Vagina (tissue), 2 donors: ENCODE data around the gene YIPF6. TPM values are rescaled to one million over a fixed set of nuclear protein-coding genes. Genes with fewer than 3 reads are reported as not detected.

Experiments used
- DNase-seq, 2 donors: peaks; one replicate each; pipeline ENCODE4 v3.0.0-alpha.2; 2017; ENCODE audit errors: extremely low spot score in 2 of 2
- H3K27ac ChIP-seq: fragments of 200-600 bp; sonication (generic); one replicate; pipeline ENCODE4 v1.5.1; 2019
- H3K27me3 ChIP-seq: fragments of 200-600 bp; sonication (generic); one replicate; pipeline ENCODE4 v1.5.1; 2019
- H3K36me3 ChIP-seq, 2 donors: fragments of 200-600 bp; sonication (generic); one replicate each; pipeline ENCODE4 v1.5.1; 2017 to 2019
- H3K4me1 ChIP-seq: fragments of 200-600 bp; sonication (generic); one replicate; pipeline ENCODE4 v1.5.1; 2019
- H3K4me3 ChIP-seq, 2 donors: fragments of 200-600 bp; sonication (generic); 1 replicate in 1 of 2; 2 replicates in 1 of 2; pipeline ENCODE4 v1.5.1; 2016 to 2019
- H3K9me3 ChIP-seq: fragments of 200-600 bp; sonication (generic); one replicate; pipeline ENCODE4 v1.5.1; 2019
- POLR2A ChIP-seq, 2 donors: fragments of 450-650 bp; IDR thresholded peaks; one replicate each; pipeline ENCODE4 v1.6.1; 2017; ENCODE audit warnings: antibody characterized with exemption in 2 of 2, mild to moderate bottlenecking in 2 of 2, moderate library complexity in 2 of 2
- POLR2AphosphoS5 ChIP-seq, 2 donors: sonication (generic); formaldehyde crosslinking; IDR thresholded peaks; one replicate each; pipeline ENCODE4 v1.9.0; 2017; ENCODE audit warnings: antibody characterized with exemption in 2 of 2, mild to moderate bottlenecking in 2 of 2, low read depth in 1 of 2; ENCODE audit not compliant: insufficient read depth in 1 of 2
- intact Hi-C: fragments of 100-400 bp; cut with DNase I; formaldehyde crosslinking; loops from one replicate; pipeline ENCODE4 v1.15.1; 2023
- total RNA-seq: library from RNA; depleted of rRNA; stranded (reverse); fragments of >200 nt; gene quantifications from one replicate; pipeline ENCODE4 v1.2.3, GENCODE V29; 2016
- TF ChIP-seq, protein P1 (sequence below), 3 experiments: fragments of 450-650 bp in 2 of 3; fragments of 200-600 bp in 1 of 3; sonication (generic) in 1 of 3; IDR thresholded peaks; one replicate each; pipeline ENCODE4 v1.5.1; 2017 to 2019; ENCODE audit warnings: antibody characterized with exemption in 3 of 3, mild to moderate bottlenecking in 2 of 3, moderate library complexity in 2 of 3

Gene YIPF6
- total RNA-seq, 1 donor from 2014 or later, result 19.2 TPM

DNA sequence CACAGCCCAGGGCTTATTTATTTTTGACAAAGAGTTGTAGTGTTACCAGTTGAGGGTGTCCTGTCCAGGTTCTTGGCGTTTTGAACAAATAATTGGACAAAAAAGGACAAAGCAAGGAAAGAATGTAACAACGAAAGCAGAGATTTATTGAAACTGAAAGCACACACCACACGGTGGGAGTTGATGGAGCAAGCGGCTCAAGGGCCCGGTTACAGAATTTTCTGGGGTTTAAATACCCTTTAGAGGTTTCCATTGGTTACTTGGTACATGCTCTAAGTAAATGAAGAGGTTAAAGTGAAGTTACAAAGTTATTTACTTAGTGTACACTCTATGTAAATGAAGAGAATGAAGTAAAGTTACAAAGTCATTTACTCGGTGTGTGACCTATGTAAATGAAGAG, 37.8 kb upstream of the YIPF6 start:
- H3K9me3 ChIP-seq, result no peaks in the 10 kb centered on the region
- TF ChIP-seq, protein P1, sequence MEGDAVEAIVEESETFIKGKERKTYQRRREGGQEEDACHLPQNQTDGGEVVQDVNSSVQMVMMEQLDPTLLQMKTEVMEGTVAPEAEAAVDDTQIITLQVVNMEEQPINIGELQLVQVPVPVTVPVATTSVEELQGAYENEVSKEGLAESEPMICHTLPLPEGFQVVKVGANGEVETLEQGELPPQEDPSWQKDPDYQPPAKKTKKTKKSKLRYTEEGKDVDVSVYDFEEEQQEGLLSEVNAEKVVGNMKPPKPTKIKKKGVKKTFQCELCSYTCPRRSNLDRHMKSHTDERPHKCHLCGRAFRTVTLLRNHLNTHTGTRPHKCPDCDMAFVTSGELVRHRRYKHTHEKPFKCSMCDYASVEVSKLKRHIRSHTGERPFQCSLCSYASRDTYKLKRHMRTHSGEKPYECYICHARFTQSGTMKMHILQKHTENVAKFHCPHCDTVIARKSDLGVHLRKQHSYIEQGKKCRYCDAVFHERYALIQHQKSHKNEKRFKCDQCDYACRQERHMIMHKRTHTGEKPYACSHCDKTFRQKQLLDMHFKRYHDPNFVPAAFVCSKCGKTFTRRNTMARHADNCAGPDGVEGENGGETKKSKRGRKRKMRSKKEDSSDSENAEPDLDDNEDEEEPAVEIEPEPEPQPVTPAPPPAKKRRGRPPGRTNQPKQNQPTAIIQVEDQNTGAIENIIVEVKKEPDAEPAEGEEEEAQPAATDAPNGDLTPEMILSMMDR (IDR thresholded peaks at IDR 0.05), result no peak
- TF ChIP-seq POLR2A (IDR thresholded peaks at IDR 0.05) (no peak), POLR2AphosphoS5 (IDR thresholded peaks at IDR 0.05; ENCODE audit: insufficient read depth in 1 of 2, low read depth in 1 of 2) (no peak)
- H3K4me3 ChIP-seq, result no peak overlapping the region
- H3K36me3 ChIP-seq, result no peaks in the 10 kb centered on the region
- no peak for DNase-seq
- intact Hi-C loops, result loop anchor here (5.0 kb wide), 1 partner anchor 264 kb away; no protein-coding TSS in a partner anchor
- no peaks in the 10 kb centered on the region for H3K4me1 ChIP-seq
- no peaks in the 10 kb centered on the region for H3K27me3 ChIP-seq
- H3K27ac ChIP-seq, result no peak overlapping the region

DNA sequence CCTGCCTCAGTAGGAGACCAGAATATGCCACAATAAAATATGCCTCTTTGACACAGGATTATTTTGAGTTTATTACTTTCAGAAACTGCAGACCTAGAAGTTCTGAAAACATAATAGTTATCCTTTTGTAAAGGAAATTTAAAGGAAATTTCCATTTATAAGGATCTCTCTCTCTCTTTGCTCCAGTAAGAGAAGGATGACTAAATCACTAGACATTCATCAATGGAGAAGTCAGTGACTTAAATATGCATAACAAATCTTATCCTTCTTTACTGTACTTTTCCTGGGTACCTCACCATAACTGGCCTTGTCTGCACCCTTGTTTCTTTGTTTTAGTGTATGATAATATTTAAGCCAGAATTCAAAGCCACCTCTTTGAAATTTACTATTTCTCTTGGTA, 37.3 kb upstream of the YIPF6 start:
- no peak for DNase-seq

DNA sequence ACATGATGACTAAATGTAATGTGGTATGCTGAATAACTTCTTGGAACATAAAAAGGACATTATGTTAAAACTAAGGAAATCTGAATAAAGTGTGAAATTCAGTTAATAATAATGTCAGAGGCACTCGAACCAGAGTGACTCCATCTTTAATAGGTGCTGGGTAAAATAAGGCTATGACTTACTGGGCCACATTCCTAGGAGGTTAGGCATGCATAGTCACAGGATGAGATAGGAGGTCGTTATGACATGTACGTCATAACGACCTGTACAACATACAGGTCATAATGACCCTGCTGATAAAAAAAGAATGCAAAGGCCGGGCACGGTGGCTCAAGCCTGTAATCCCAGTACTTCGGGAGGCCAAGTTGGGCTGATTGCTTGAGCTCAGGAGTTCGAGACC, 36.7 kb upstream of the YIPF6 start:
- H3K9me3 ChIP-seq, result no peaks in the 10 kb centered on the region
- intact Hi-C loops, result loop anchor here (5.0 kb wide), 1 partner anchor 265 kb away; no protein-coding TSS in a partner anchor
- no peaks in the 10 kb centered on the region for H3K27me3 ChIP-seq
- no peaks in the 10 kb centered on the region for H3K4me1 ChIP-seq
- H3K36me3 ChIP-seq, result no peaks in the 10 kb centered on the region
- DNase-seq, result no peak
- H3K27ac ChIP-seq, result no peak overlapping the region
- H3K4me3 ChIP-seq, result no peak overlapping the region
- TF ChIP-seq POLR2A (IDR thresholded peaks at IDR 0.05) (no peak), POLR2AphosphoS5 (IDR thresholded peaks at IDR 0.05; ENCODE audit: insufficient read depth in 1 of 2, low read depth in 1 of 2) (no peak)
- TF ChIP-seq, protein P1 (IDR thresholded peaks at IDR 0.05), result no peak

More for the DNA sequence above, 37.3 kb upstream of the YIPF6 start:
- Histone ChIP-seq H3K4me3 (no peak overlapping the region), H3K27me3 (no peaks in the 10 kb centered on the region), H3K9me3 (no peaks in the 10 kb centered on the region), H3K36me3 (no peaks in the 10 kb centered on the region), H3K27ac (no peak overlapping the region), H3K4me1 (no peaks in the 10 kb centered on the region)
- intact Hi-C loops, result loop anchor here (5.0 kb wide), 1 partner anchor 264 kb away; no protein-coding TSS in a partner anchor
- no peak for TF ChIP-seq POLR2AphosphoS5 (IDR thresholded peaks at IDR 0.05; ENCODE audit: insufficient read depth in 1 of 2, low read depth in 1 of 2)
- TF ChIP-seq, protein P1 (IDR thresholded peaks at IDR 0.05), result no peak
- no peak for TF ChIP-seq POLR2A (IDR thresholded peaks at IDR 0.05)

DNA sequence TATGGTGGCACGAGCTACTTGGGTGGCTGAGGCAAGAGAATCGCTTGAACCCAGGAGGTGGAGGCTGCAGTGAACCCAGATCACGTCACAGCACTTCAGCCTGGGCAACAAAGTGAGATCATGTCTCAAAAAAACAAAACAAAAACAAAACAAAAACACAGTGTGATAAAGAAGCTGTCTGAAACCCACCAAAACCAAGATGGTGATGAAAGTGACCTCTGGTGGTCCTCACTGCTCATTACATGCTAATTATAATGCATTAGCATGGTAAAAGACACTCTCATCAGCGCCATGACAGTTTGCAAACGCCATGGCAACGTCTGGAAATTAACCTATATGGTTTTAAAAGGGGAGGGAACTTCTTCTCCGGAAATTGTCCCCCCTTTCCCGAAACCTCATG, 36.2 kb upstream of the YIPF6 start:
- Histone ChIP-seq H3K27me3 (no peaks in the 10 kb centered on the region), H3K4me1 (no peaks in the 10 kb centered on the region), H3K9me3 (no peaks in the 10 kb centered on the region), H3K4me3 (no peak overlapping the region), H3K27ac (no peak overlapping the region), H3K36me3 (no peaks in the 10 kb centered on the region)
- TF ChIP-seq, protein P1 (IDR thresholded peaks at IDR 0.05), result peak in 2 of 3 experiments; percentile 48 to 64
- TF ChIP-seq POLR2A (IDR thresholded peaks at IDR 0.05), result no peak
- intact Hi-C loops, result loop anchor here (5.0 kb wide), 1 partner anchor 265 kb away; no protein-coding TSS in a partner anchor
- no peak for DNase-seq

DNA sequence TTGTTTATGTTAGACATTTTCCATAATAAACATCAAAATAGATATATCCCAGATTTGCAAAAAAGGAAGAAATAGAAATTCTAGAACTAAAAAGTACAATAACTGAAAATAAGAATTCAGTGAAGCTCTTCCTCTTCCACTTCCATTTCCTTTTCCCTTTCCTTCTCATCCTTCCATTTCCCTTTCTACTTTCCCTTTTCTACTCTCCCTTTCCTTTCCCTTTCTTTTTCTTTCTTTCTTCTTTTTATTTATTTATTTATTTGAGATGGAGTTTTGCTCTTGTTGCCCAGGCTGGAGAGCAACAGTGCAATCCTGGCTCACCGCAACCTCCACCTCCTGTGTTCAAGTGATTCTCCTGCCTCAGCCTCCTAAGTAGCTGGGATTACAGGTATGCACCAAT, 35.0 kb upstream of the YIPF6 start:
- H3K9me3 ChIP-seq, result no peaks in the 10 kb centered on the region
- DNase-seq, result no peak

More for the DNA sequence above, 35.0 kb upstream of the YIPF6 start:
- no peak for TF ChIP-seq POLR2AphosphoS5 (IDR thresholded peaks at IDR 0.05; ENCODE audit: insufficient read depth in 1 of 2, low read depth in 1 of 2)
- Histone ChIP-seq H3K27ac (no peak overlapping the region), H3K4me3 (no peak overlapping the region), H3K27me3 (no peaks in the 10 kb centered on the region), H3K36me3 (no peaks in the 10 kb centered on the region), H3K4me1 (no peaks in the 10 kb centered on the region)
- intact Hi-C loops, result loop anchor here (5.0 kb wide), 1 partner anchor 267 kb away; no protein-coding TSS in a partner anchor
